DOHH2 (cell line): ENCODE results near the gene PKP3.

Experiments used
- EZH2phosphoT487 ChIP-seq: fragments of 200-600 bp; sonication (generic); IDR thresholded peaks from 2 replicates; pipeline ENCODE4 v1.6.1; 2017; ENCODE audit warnings: borderline replicate concordance, mild to moderate bottlenecking, antibody characterized with exemption, low read length, moderate library complexity, mixed read lengths
- TF ChIP-seq, protein P1 (sequence below): fragments of 200-600 bp; sonication (generic); IDR thresholded peaks from one replicate; pipeline ENCODE4 v1.5.1; 2014; ENCODE audit warnings: antibody characterized with exemption, mild to moderate bottlenecking, low read depth, low read length; ENCODE audit not compliant: poor library complexity, severe bottlenecking

DNA sequence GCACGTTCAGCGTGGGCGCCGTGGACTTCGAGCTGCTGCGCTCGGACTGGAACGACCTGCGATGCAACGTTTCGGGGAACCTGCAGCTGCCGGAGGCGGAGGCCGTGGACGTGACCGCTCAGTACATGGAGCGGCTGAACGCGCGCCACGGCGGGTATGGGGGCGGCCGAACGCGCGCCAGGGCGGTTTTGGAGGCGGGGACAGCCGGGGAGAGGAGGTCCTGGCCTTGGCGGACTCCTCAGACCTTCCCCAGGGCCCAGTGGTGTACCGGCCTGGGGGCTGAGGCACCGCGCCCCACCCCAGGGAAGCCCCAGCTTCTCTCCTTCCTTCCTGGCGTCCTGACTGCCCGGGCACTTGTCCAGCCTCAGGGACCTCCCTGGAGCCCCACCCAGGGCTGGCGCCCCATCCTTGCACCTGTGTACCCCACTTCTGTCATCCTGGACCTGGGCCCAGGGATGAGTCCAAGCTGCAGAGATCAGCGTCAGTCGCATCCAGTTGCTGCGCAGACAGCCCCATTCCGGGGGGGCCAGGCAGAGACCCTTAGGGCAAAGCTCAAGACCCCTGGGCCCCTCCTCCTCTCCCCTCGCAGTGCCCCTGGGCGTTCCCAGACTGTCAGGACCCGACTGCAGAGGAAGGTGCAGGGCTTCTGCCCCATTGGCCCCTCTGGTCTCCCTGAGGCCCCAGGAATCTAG, 16.7 kb upstream of the PKP3 start:
- TF ChIP-seq, protein P1, sequence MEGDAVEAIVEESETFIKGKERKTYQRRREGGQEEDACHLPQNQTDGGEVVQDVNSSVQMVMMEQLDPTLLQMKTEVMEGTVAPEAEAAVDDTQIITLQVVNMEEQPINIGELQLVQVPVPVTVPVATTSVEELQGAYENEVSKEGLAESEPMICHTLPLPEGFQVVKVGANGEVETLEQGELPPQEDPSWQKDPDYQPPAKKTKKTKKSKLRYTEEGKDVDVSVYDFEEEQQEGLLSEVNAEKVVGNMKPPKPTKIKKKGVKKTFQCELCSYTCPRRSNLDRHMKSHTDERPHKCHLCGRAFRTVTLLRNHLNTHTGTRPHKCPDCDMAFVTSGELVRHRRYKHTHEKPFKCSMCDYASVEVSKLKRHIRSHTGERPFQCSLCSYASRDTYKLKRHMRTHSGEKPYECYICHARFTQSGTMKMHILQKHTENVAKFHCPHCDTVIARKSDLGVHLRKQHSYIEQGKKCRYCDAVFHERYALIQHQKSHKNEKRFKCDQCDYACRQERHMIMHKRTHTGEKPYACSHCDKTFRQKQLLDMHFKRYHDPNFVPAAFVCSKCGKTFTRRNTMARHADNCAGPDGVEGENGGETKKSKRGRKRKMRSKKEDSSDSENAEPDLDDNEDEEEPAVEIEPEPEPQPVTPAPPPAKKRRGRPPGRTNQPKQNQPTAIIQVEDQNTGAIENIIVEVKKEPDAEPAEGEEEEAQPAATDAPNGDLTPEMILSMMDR: no peak
- TF ChIP-seq EZH2phosphoT487: no peak
